Suprapubic skin (tissue), 4 donors: Measurements from ENCODE around the gene DUSP18. TPM values are rescaled to one million over a fixed set of nuclear protein-coding genes. Genes with fewer than 3 reads are reported as not detected.

Source experiments
- DNase-seq, 2 donors: peaks; one replicate each; pipeline ENCODE4 v3.0.0-alpha.2; 2019; ENCODE audit warnings: low spot score in 2 of 2
- H3K27ac ChIP-seq: fragments of 200-600 bp; sonication (generic); one replicate; pipeline ENCODE4 v1.5.1; 2019
- H3K27me3 ChIP-seq: fragments of 200-600 bp; sonication (generic); one replicate; pipeline ENCODE4 v1.5.1; 2019
- H3K36me3 ChIP-seq: fragments of 200-600 bp; sonication (generic); one replicate; pipeline ENCODE4 v1.5.1; 2019
- H3K4me1 ChIP-seq: fragments of 200-600 bp; sonication (generic); one replicate; pipeline ENCODE4 v1.5.1; 2019
- H3K4me3 ChIP-seq: fragments of 200-600 bp; sonication (generic); one replicate; pipeline ENCODE4 v1.5.1; 2019; ENCODE audit warnings: mild to moderate bottlenecking
- H3K9me3 ChIP-seq: fragments of 200-600 bp; sonication (generic); one replicate; pipeline ENCODE4 v1.5.1; 2019
- CTCF ChIP-seq, 2 donors: fragments of 200-600 bp in 1 of 2; fragments of 450-650 bp in 1 of 2; sonication (generic) in 1 of 2; IDR thresholded peaks; one replicate each; pipeline ENCODE4 v1.5.1; 2016 to 2019; ENCODE audit warnings: antibody characterized with exemption in 2 of 2, mild to moderate bottlenecking in 1 of 2, moderate library complexity in 1 of 2
- EP300 ChIP-seq: sonication (generic); formaldehyde crosslinking; IDR thresholded peaks from one replicate; pipeline ENCODE4 v1.6.1; 2017; ENCODE audit warnings: antibody characterized with exemption
- POLR2A ChIP-seq, 2 donors: fragments of 450-650 bp; IDR thresholded peaks; one replicate each; pipeline ENCODE4 v1.6.1; 2017; ENCODE audit warnings: antibody characterized with exemption in 2 of 2, mild to moderate bottlenecking in 2 of 2, moderate library complexity in 2 of 2
- POLR2AphosphoS5 ChIP-seq, 3 donors: sonication (generic); formaldehyde crosslinking; IDR thresholded peaks; one replicate each; pipeline ENCODE4 v1.6.1; 2017; ENCODE audit warnings: antibody characterized with exemption in 3 of 3
- WGBS: methylation state at CpG from one replicate; pipeline ENCODE4 v1.1.5; 2018; 5-methylcytosine and 5-hydroxymethylcytosine counted together
- total RNA-seq, 4 donors: library from RNA; depleted of rRNA; stranded (reverse); fragments of >200 nt; gene quantifications; one replicate each; pipeline ENCODE4 v1.1.0, GENCODE V29; 2016

DUSP18 gene
- total RNA-seq, 4 donors from 2014 or later, result 14.2 to 20.4 (median 16.5) TPM

- 90% methylated on average over 5 of the region's 7 CpGs for whole genome bisulfite sequencing
- DNase-seq, result no peak
Observed at GRCh38 chr22:30614268-30614667, 53.4 kb downstream of the DUSP18 start.

GRCh38 chr22:30612789-30613188 is 54.9 kb downstream of the DUSP18 start:
- H3K27ac ChIP-seq, result no peak overlapping the region
- H3K36me3 ChIP-seq, result peaks cover 35% of the 10 kb centered on the region
- no peak for TF ChIP-seq EP300
- no peak for TF ChIP-seq CTCF (IDR thresholded peaks at IDR 0.05)
- TF ChIP-seq POLR2A (IDR thresholded peaks at IDR 0.05), result no peak
- TF ChIP-seq POLR2AphosphoS5 (IDR thresholded peaks at IDR 0.05), result no peak
- H3K4me1 ChIP-seq, result peaks cover 24% of the 10 kb centered on the region
- H3K4me3 ChIP-seq, result no peak overlapping the region
- H3K9me3 ChIP-seq, result no peaks in the 10 kb centered on the region
- DNase-seq, result no peak
- no peaks in the 10 kb centered on the region for H3K27me3 ChIP-seq
- WGBS, result 95% methylated on average over 7 of the region's 8 CpGs

More at GRCh38 chr22:30614268-30614667, 53.4 kb downstream of the DUSP18 start:
- peaks cover 10% of the 10 kb centered on the region for H3K4me1 ChIP-seq
- no peak overlapping the region for H3K4me3 ChIP-seq
- TF ChIP-seq CTCF (IDR thresholded peaks at IDR 0.05) (no peak), POLR2A (IDR thresholded peaks at IDR 0.05) (no peak), POLR2AphosphoS5 (IDR thresholded peaks at IDR 0.05) (no peak), EP300 (no peak)
- H3K27me3 ChIP-seq, result no peaks in the 10 kb centered on the region
- H3K9me3 ChIP-seq, result no peaks in the 10 kb centered on the region
- no peak overlapping the region for H3K27ac ChIP-seq
- peaks cover 41% of the 10 kb centered on the region for H3K36me3 ChIP-seq

Other genes starting within 250 kb of the DUSP18 start
- gene MTFP1, start 242.1 kb downstream of the DUSP18 start, total RNA-seq, result 10 to 100 TPM in 1 of 4 donors, 1 to 10 TPM in 3; 2.5 to 13.7 (median 3.5) TPM
- not detected for gene SEC14L3, start 195.9 kb downstream of the DUSP18 start, total RNA-seq
- 1 to 10 TPM; 2.2 to 3.3 (median 2.7) TPM for gene SEC14L4, start 162.2 kb downstream of the DUSP18 start, total RNA-seq
- 100 to 1,000 TPM in 1 of 4 donors, 10 to 100 TPM in 3; 15.2 to 105 (median 41.4) TPM for gene SEC14L6, start 121.1 kb downstream of the DUSP18 start, total RNA-seq
- gene GAL3ST1, start 93.2 kb downstream of the DUSP18 start, total RNA-seq, result 1 to 10 TPM; 1.2 to 3.7 (median 2.4) TPM
- gene PES1, start 76.0 kb downstream of the DUSP18 start, total RNA-seq, result 10 to 100 TPM; 46.7 to 59.9 (median 53.1) TPM
- gene TCN2, start 60.7 kb downstream of the DUSP18 start, total RNA-seq, result 10 to 100 TPM in 2 of 4 donors, 1 to 10 TPM in 2; 4.9 to 24.2 (median 11.0) TPM
- 10 to 100 TPM; 17.0 to 20.3 (median 18.8) TPM for gene SLC35E4, start 32.1 kb downstream of the DUSP18 start, total RNA-seq
- 10 to 100 TPM in 1 of 4 donors, 1 to 10 TPM in 3; 3.9 to 11.3 (median 6.4) TPM for gene OSBP2, start 27.0 kb upstream of the DUSP18 start, total RNA-seq